Ishikawa (cell line): ENCODE data around the gene PARD3.

Experiments
- CEBPB ChIP-seq: IDR thresholded peaks from 2 replicates; pipeline ENCODE4 v1.6.1; 2012
- CREB1 ChIP-seq: IDR thresholded peaks from 2 replicates; pipeline ENCODE4 v1.6.1; 2012; ENCODE audit warnings: low read depth
- EGR1 ChIP-seq: IDR thresholded peaks from 2 replicates; pipeline ENCODE4 v1.6.1; 2012
- EP300 ChIP-seq: IDR thresholded peaks from 2 replicates; pipeline ENCODE4 v1.6.1; 2012; ENCODE audit warnings: borderline replicate concordance
- FOXM1 ChIP-seq: IDR thresholded peaks from 2 replicates; pipeline ENCODE4 v1.6.1; 2012; ENCODE audit warnings: low read depth, borderline replicate concordance
- MAX ChIP-seq: IDR thresholded peaks from 2 replicates; pipeline ENCODE4 v1.6.1; 2012
- NFIC ChIP-seq: IDR thresholded peaks from 2 replicates; pipeline ENCODE4 v1.6.1; 2012
- RAD21 ChIP-seq: IDR thresholded peaks from 2 replicates; pipeline ENCODE4 v1.6.1; 2012; ENCODE audit warnings: low read depth
- REST ChIP-seq: IDR thresholded peaks from 2 replicates; pipeline ENCODE4 v1.6.1; 2012; ENCODE audit warnings: low read depth, mild to moderate bottlenecking
- TAF1 ChIP-seq: IDR thresholded peaks from 2 replicates; pipeline ENCODE4 v1.6.1; 2012; ENCODE audit warnings: low read depth, mild to moderate bottlenecking
- TCF12 ChIP-seq: IDR thresholded peaks from 2 replicates; pipeline ENCODE4 v1.6.1; 2012; ENCODE audit warnings: low read depth
- TEAD4 ChIP-seq: IDR thresholded peaks from 2 replicates; pipeline ENCODE4 v1.6.1; 2012
- USF1 ChIP-seq: IDR thresholded peaks from 2 replicates; pipeline ENCODE4 v1.6.1; 2012
- YY1 ChIP-seq: IDR thresholded peaks from 2 replicates; pipeline ENCODE4 v1.6.1; 2012; ENCODE audit warnings: low read depth
- ZBTB7A ChIP-seq: IDR thresholded peaks from 2 replicates; pipeline ENCODE4 v1.6.1; 2012; ENCODE audit warnings: low read depth

PARD3 gene

GRCh38 chr10:34151481-34151880 is 663.6 kb downstream of the PARD3 start:
- TF ChIP-seq TCF12 = no peak
- no peak for TF ChIP-seq RAD21
- no peak for TF ChIP-seq EP300
- no peak for TF ChIP-seq YY1
- no peak for TF ChIP-seq TEAD4
- no peak for TF ChIP-seq USF1
- no peak for TF ChIP-seq NFIC

GRCh38 chr10:34150103-34150502 is 665.0 kb downstream of the PARD3 start:
- no peak for TF ChIP-seq CREB1
- no peak for TF ChIP-seq CEBPB
- no peak for TF ChIP-seq TCF12
- TF ChIP-seq TAF1 = no peak

GRCh38 chr10:34148305-34148657 is 666.8 kb downstream of the PARD3 start:
- no peak for TF ChIP-seq REST
- TF ChIP-seq RAD21 = no peak
- TF ChIP-seq TAF1 = no peak
- no peak for TF ChIP-seq CEBPB
- TF ChIP-seq EGR1 = no peak
- no peak for TF ChIP-seq YY1
- TF ChIP-seq USF1 = no peak
- no peak for TF ChIP-seq MAX
- TF ChIP-seq EP300 = no peak
- no peak for TF ChIP-seq TEAD4
- TF ChIP-seq FOXM1 = no peak
- no peak for TF ChIP-seq TCF12
- TF ChIP-seq CREB1 = no peak
- no peak for TF ChIP-seq NFIC

- no peak for TF ChIP-seq EGR1
- TF ChIP-seq EP300 = no peak
- no peak for TF ChIP-seq YY1
- no peak for TF ChIP-seq RAD21
- TF ChIP-seq CREB1 = no peak
These were observed 667.3 kb downstream of the PARD3 start for GRCh38 chr10:34147641-34148304.

GRCh38 chr10:34145715-34146114 is 669.4 kb downstream of the PARD3 start:
- TF ChIP-seq CREB1 (no peak), MAX (no peak), EP300 (no peak), TEAD4 (no peak), EGR1 (no peak), ZBTB7A (no peak), RAD21 (no peak), YY1 (no peak), TCF12 (no peak), USF1 (no peak), TAF1 (no peak), NFIC (no peak), CEBPB (no peak), REST (no peak), FOXM1 (no peak)

GRCh38 chr10:34143466-34143865 is 671.6 kb downstream of the PARD3 start:
- TF ChIP-seq TCF12 = no peak
- TF ChIP-seq TAF1 = no peak
- TF ChIP-seq FOXM1 = no peak
- TF ChIP-seq TEAD4 = no peak
- no peak for TF ChIP-seq YY1
- TF ChIP-seq EGR1 = no peak
- no peak for TF ChIP-seq REST
